Natural killer cell (primary cell): ENCODE results near the gene LORICRIN. TPM values are rescaled to one million over a fixed set of nuclear protein-coding genes. Genes with fewer than 3 reads are reported as not detected.

ENCODE experiments used
- ATAC-seq, 3 donors: fragments of 150-1000 bp in 2 of 3; fragments of 200-7000 bp in 1 of 3; cut with Tn5 transposase; 1 replicate in 1 of 3; 2 replicates in 2 of 3; pipeline ENCODE4 v1.10.0; 2021; ENCODE audit warnings: mild to moderate bottlenecking in 2 of 3, moderate library complexity in 2 of 3
- DNase-seq, 2 donors: peaks; one replicate each; pipeline versions ENCODE4 v3.0.0 to v3.0.0-alpha.2; 2013 to 2021; ENCODE audit warnings: mixed read lengths in 1 of 2
- H3K27ac ChIP-seq: one replicate; pipeline ENCODE4 v1.5.1; 2013; ENCODE audit warnings: mild to moderate bottlenecking, low read length
- H3K27me3 ChIP-seq: one replicate; pipeline ENCODE4 v1.6.1; 2013; ENCODE audit warnings: low read length; ENCODE audit not compliant: control insufficient read depth, insufficient read depth
- H3K36me3 ChIP-seq: one replicate; pipeline ENCODE4 v1.6.1; 2013; ENCODE audit warnings: low read length; ENCODE audit not compliant: control insufficient read depth, insufficient read depth
- H3K4me1 ChIP-seq: one replicate; pipeline ENCODE4 v1.6.1; 2013; ENCODE audit warnings: low read length; ENCODE audit not compliant: control insufficient read depth, insufficient read depth
- H3K4me3 ChIP-seq: one replicate; pipeline ENCODE4 v1.5.1; 2013; ENCODE audit warnings: low read length
- H3K9me3 ChIP-seq: one replicate; pipeline ENCODE4 v1.6.1; 2013; ENCODE audit warnings: low read length; ENCODE audit not compliant: control insufficient read depth, insufficient read depth
- H3K27ac Mint-ChIP-seq, 2 donors: one replicate each; pipeline ENCODE4 v1.8.0; 2022; ENCODE audit warnings: mild to moderate bottlenecking in 2 of 2, mixed read lengths in 2 of 2, moderate library complexity in 1 of 2
- H3K27me3 Mint-ChIP-seq, 2 donors: one replicate each; pipeline ENCODE4 v1.8.0; 2022; ENCODE audit warnings: low read depth in 2 of 2, mixed read lengths in 2 of 2
- H3K36me3 Mint-ChIP-seq: one replicate; pipeline ENCODE4 v1.8.0; 2022; ENCODE audit warnings: mixed read lengths
- H3K4me1 Mint-ChIP-seq, 2 donors: one replicate each; pipeline ENCODE4 v1.8.0; 2022; ENCODE audit warnings: mixed read lengths in 2 of 2
- H3K4me3 Mint-ChIP-seq: one replicate; pipeline ENCODE4 v1.8.0; 2022; ENCODE audit warnings: mild to moderate bottlenecking, moderate library complexity, mixed read lengths
- H3K9me3 Mint-ChIP-seq, 2 donors: one replicate each; pipeline ENCODE4 v1.8.0; 2022; ENCODE audit warnings: mixed read lengths in 2 of 2
- WGBS: methylation state at CpG from one replicate; pipeline ENCODE4 v1.1.7; 2013; ENCODE audit warnings: missing lambda C conversion rate; ENCODE audit not compliant: insufficient coverage; 5-methylcytosine and 5-hydroxymethylcytosine counted together
- intact Hi-C: fragments of 100-400 bp; cut with micrococcal nuclease; formaldehyde crosslinking; loops from one replicate; pipeline ENCODE4 v1.14.2; 2022
- total RNA-seq, 4 donors: library from RNA; stranded (reverse); fragments of 120-200 nt in 1 of 4; gene quantifications; one replicate each; pipeline versions ENCODE4 v1.2.3 to v1.2.4, GENCODE V29; 2013 to 2022
- TF ChIP-seq, protein P1 (sequence below): fragments of 200-600 bp; IDR thresholded peaks from one replicate; pipeline ENCODE4 v1.8.0; 2022; ENCODE audit warnings: antibody characterized with exemption

Gene LORICRIN
- total RNA-seq, 3 donors from 2014 or later (not counting 1 experiment from before 2014, with no cell fraction given), result not detected

DNA sequence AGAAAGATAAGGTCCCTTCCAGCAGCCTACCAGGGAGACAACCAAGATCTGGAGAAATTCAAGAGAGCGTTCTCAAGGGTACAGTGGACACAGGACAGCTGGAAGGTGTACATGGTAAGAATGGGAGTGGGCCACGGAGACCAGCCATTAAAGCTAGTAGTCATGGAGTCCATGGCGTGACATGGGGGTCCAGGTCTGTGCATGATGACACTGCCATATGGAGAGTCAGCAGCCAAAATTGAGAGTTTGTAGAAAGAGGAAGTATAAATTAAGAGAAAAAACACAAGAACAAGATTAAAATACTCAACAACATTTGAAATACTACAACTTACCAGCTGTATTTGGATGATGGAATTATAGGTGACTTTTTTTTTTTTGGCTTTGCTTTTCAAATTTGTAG is 7.9 kb upstream of the LORICRIN start:
- Mint-ChIP-seq H3K9me3 (no peaks in the 10 kb centered on the region), H3K4me1 (no peaks in the 10 kb centered on the region), H3K27me3 (peaks cover 15 to 22% of the 10 kb centered on the region in 2 donors), H3K27ac (no peak overlapping the region), H3K4me3 (no peak overlapping the region), H3K36me3 (no peaks in the 10 kb centered on the region)
- DNase-seq (no peak), ATAC-seq (no peak)
- Histone ChIP-seq H3K27ac (no peak overlapping the region), H3K9me3 (no peaks in the 10 kb centered on the region), H3K27me3 (peaks cover 7% of the 10 kb centered on the region), H3K36me3 (no peaks in the 10 kb centered on the region), H3K4me3 (no peak overlapping the region), H3K4me1 (no peaks in the 10 kb centered on the region)
- TF ChIP-seq, protein P1, sequence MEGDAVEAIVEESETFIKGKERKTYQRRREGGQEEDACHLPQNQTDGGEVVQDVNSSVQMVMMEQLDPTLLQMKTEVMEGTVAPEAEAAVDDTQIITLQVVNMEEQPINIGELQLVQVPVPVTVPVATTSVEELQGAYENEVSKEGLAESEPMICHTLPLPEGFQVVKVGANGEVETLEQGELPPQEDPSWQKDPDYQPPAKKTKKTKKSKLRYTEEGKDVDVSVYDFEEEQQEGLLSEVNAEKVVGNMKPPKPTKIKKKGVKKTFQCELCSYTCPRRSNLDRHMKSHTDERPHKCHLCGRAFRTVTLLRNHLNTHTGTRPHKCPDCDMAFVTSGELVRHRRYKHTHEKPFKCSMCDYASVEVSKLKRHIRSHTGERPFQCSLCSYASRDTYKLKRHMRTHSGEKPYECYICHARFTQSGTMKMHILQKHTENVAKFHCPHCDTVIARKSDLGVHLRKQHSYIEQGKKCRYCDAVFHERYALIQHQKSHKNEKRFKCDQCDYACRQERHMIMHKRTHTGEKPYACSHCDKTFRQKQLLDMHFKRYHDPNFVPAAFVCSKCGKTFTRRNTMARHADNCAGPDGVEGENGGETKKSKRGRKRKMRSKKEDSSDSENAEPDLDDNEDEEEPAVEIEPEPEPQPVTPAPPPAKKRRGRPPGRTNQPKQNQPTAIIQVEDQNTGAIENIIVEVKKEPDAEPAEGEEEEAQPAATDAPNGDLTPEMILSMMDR, result no peak
- intact Hi-C loops, result no loop called here
- 82% methylated on average over 3 of the region's 3 CpGs for WGBS

DNA sequence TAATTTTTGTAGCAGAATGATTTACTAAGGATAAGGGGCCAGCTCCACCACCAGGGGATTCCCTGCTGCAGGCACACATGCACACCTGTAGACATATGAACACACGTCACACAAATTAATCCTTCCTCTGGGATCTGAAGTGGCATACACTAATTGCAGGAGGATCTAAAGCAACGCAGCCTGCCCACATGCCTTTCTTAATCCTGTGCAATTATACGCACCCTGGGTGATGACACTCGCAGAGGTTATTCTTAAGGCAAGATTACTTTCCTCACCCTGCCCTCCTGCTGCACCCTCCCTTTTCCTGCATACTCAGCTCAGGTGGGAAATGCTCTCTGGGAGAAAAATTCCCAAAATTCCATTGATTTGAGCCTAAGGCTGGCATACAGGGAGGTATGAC is 7.5 kb upstream of the LORICRIN start:
- Histone ChIP-seq H3K4me3 (no peak overlapping the region), H3K27ac (no peak overlapping the region), H3K4me1 (no peaks in the 10 kb centered on the region), H3K27me3 (peaks cover 6% of the 10 kb centered on the region), H3K9me3 (no peaks in the 10 kb centered on the region), H3K36me3 (no peaks in the 10 kb centered on the region)
- Mint-ChIP-seq H3K36me3 (no peaks in the 10 kb centered on the region), H3K4me3 (no peak overlapping the region), H3K27ac (no peak overlapping the region), H3K9me3 (no peaks in the 10 kb centered on the region), H3K27me3 (peaks cover 15 to 22% of the 10 kb centered on the region in 2 donors), H3K4me1 (no peaks in the 10 kb centered on the region)
- ATAC-seq (no peak), DNase-seq (no peak)
- TF ChIP-seq, protein P1, result no peak
- WGBS, result 83% methylated on average over 4 of the region's 4 CpGs
- intact Hi-C loops, result no loop called here

DNA sequence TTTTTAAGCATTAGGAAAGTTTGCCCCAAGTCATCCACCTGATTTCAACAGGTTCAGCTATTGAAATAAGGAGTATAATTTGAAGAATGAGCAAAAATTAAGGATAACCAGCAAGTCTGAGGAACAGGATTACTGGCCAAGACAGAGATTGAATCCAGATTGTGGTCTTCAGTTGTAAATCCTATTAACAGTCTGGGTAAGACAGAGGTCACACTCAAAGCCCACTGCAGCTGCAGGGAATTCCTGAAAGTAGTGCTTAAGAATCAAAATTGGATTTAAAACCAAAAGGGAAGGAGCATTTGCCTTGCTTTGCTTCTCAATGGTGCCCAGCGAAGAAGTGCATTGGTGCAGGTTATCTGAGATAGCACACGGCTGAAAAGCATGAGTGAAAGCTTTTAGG is 6.4 kb upstream of the LORICRIN start:
- Histone ChIP-seq H3K4me1 (no peaks in the 10 kb centered on the region), H3K4me3 (no peak overlapping the region), H3K9me3 (no peaks in the 10 kb centered on the region), H3K36me3 (no peaks in the 10 kb centered on the region), H3K27ac (no peak overlapping the region), H3K27me3 (no peaks in the 10 kb centered on the region)
- TF ChIP-seq, protein P1, result no peak
- ATAC-seq, result no peak
- Mint-ChIP-seq H3K9me3 (no peaks in the 10 kb centered on the region), H3K36me3 (no peaks in the 10 kb centered on the region), H3K4me1 (no peaks in the 10 kb centered on the region), H3K27ac (no peak overlapping the region), H3K4me3 (no peak overlapping the region), H3K27me3 (peaks cover 13% of the 10 kb centered on the region in 2 donors)
- no peak for DNase-seq
- intact Hi-C loops, result no loop called here
- WGBS, result 91% methylated on average over 2 of the region's 2 CpGs

DNA sequence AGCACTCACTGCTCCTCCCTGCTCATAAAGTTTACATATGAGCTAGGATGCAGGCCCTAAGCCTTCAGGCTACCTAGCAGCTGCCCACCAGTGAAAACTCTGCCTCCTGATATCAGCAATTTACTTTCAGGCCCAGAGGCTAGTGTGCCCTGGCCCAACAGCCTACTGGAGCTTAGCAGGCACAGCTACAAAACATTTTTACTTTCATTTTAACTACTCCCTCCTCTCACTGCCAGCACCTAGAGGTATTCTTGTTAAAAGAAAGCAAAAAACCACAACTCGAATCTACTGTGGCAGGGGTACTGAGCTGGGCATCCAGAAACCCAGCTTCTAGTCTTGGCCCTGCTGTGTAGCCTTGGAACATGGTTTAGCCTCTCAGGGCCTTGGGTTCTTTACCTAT is 5.8 kb upstream of the LORICRIN start:
- no peak overlapping the region for H3K27ac ChIP-seq
- H3K36me3 ChIP-seq, result no peaks in the 10 kb centered on the region
- Mint-ChIP-seq H3K4me3 (no peak overlapping the region), H3K36me3 (no peaks in the 10 kb centered on the region), H3K27ac (no peak overlapping the region), H3K9me3 (no peaks in the 10 kb centered on the region), H3K27me3 (peaks cover 14 to 15% of the 10 kb centered on the region in 2 donors), H3K4me1 (no peaks in the 10 kb centered on the region)
- DNase-seq (no peak), ATAC-seq (no peak)
- H3K4me1 ChIP-seq, result no peaks in the 10 kb centered on the region
- TF ChIP-seq, protein P1, result no peak
- H3K9me3 ChIP-seq, result no peaks in the 10 kb centered on the region
- H3K27me3 ChIP-seq, result no peaks in the 10 kb centered on the region
- intact Hi-C loops, result no loop called here
- 26% methylated on average over 1 of the region's 1 CpG for WGBS
- H3K4me3 ChIP-seq, result no peak overlapping the region
